ENCODE data around the gene ASB7. TPM values are rescaled to one million over a fixed set of nuclear protein-coding genes. Genes with fewer than 3 reads are reported as not detected.

Gene ASB7
- total and polyA plus RNA-seq, 4 donors: 3.3 to 18.3 (median 10.9) TPM

DNA sequence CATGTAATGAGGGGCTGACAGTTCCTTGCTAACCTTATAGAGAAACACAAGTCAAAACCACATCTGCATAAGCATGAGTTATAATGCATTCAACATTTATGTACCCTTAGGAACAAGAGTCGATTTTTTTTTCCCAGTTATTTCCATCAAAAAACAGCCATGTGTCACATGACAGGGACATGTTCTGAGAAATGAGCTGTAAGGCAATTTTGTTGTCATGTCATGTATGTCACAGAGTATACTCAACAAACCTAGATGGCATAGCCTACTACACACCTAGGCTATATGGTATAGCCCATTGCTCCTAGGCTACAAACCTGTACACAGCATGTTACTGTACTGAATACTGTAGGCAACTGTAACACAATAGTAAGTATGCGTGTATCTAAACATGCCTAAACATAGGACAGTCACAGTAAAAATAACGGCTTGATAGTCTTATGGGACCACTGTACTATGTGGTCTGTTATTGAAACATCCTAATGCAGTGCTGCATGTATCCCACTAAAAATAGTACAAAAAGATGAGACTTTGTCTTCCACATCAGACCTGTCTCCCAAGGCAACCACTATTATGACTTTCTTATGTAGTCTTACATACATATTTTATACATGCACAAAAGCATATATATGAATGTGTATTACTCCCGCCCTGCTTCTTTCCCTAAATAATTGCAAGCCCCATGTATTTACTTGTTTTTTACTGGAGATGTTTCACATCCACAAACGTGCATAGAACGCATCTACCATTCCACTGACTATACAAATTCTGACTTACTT, 35.4 kb upstream of the ASB7 start:
- Histone ChIP-seq H3K4me3 (no peak overlapping the region), H3K27ac (ENCODE audit: low read depth in 1 of 2, low read length in 1 of 2) (no peak overlapping the region), H3K27me3 (ENCODE audit: control insufficient read depth in 3 of 3, insufficient read depth in 3 of 3, low read length in 2 of 3) (no peaks in the 10 kb centered on the region), H3K4me1 (ENCODE audit: control insufficient read depth in 5 of 5, insufficient read depth in 5 of 5, low read length in 5 of 5) (peaks cover 0 to 15% (median 7%) of the 10 kb centered on the region in 5 donors), H3K9me3 (ENCODE audit: control insufficient read depth in 4 of 4, insufficient read depth in 3 of 4, low read length in 3 of 4) (no peaks in the 10 kb centered on the region), H3K36me3 (ENCODE audit: control insufficient read depth in 4 of 4, insufficient read depth in 4 of 4, low read length in 4 of 4) (peaks cover 0 to 12% (median 8%) of the 10 kb centered on the region in 4 donors), H3K9ac (ENCODE audit: insufficient read depth in 1 of 2, low read length in 2 of 2) (no peak overlapping the region)
- no peak for ATAC-seq (ENCODE audit: insufficient read depth, low FRiP score)
- DNase-seq: no peak
- TF ChIP-seq, protein P1, sequence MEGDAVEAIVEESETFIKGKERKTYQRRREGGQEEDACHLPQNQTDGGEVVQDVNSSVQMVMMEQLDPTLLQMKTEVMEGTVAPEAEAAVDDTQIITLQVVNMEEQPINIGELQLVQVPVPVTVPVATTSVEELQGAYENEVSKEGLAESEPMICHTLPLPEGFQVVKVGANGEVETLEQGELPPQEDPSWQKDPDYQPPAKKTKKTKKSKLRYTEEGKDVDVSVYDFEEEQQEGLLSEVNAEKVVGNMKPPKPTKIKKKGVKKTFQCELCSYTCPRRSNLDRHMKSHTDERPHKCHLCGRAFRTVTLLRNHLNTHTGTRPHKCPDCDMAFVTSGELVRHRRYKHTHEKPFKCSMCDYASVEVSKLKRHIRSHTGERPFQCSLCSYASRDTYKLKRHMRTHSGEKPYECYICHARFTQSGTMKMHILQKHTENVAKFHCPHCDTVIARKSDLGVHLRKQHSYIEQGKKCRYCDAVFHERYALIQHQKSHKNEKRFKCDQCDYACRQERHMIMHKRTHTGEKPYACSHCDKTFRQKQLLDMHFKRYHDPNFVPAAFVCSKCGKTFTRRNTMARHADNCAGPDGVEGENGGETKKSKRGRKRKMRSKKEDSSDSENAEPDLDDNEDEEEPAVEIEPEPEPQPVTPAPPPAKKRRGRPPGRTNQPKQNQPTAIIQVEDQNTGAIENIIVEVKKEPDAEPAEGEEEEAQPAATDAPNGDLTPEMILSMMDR (IDR thresholded peaks at IDR 0.05; ENCODE audit: control extremely low read depth, extremely low read depth): no peak
- 97 to 99% methylated on average over 6 of the region's 6 CpGs for WGBS, 2 donors

DNA sequence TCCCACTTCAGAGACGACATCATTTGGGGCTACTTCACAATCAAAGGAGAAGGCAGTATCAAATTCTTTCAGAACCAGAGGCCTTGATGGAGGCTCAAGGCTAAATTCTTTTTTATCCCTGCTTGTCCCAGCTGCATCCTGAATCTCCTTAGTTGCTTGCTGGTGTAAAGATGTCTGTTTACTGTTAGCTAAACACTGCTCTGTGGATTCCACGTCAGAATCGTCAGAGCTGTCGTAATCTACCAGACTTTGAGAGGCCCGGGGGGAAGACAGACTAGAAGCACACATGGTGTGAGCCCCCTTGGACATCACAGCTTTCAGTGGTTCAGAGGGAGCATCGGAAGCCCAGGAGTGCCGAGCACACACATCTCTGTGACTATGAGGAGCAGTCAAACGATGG, 33.0 kb upstream of the ASB7 start:
- 76 to 79% methylated on average over 8 of the region's 8 CpGs for WGBS, 2 donors
- TF ChIP-seq, protein P1 (IDR thresholded peaks at IDR 0.05; ENCODE audit: control extremely low read depth, extremely low read depth): no peak
- DNase-seq: peak in 1 of 3 donors; percentile 10
- Histone ChIP-seq H3K4me3 (no peak overlapping the region), H3K36me3 (ENCODE audit: control insufficient read depth in 4 of 4, insufficient read depth in 4 of 4, low read length in 4 of 4) (peaks cover 4 to 16% (median 10%) of the 10 kb centered on the region in 4 donors), H3K9me3 (ENCODE audit: control insufficient read depth in 4 of 4, insufficient read depth in 3 of 4, low read length in 3 of 4) (no peaks in the 10 kb centered on the region), H3K9ac (ENCODE audit: insufficient read depth in 1 of 2, low read length in 2 of 2) (no peak overlapping the region), H3K27ac (ENCODE audit: low read depth in 1 of 2, low read length in 1 of 2) (no peak overlapping the region), H3K27me3 (ENCODE audit: control insufficient read depth in 3 of 3, insufficient read depth in 3 of 3, low read length in 2 of 3) (no peaks in the 10 kb centered on the region), H3K4me1 (ENCODE audit: control insufficient read depth in 5 of 5, insufficient read depth in 5 of 5, low read length in 5 of 5) (peaks cover 0 to 19% (median 7%) of the 10 kb centered on the region in 5 donors)
- no peak for ATAC-seq (ENCODE audit: insufficient read depth, low FRiP score)

DNA sequence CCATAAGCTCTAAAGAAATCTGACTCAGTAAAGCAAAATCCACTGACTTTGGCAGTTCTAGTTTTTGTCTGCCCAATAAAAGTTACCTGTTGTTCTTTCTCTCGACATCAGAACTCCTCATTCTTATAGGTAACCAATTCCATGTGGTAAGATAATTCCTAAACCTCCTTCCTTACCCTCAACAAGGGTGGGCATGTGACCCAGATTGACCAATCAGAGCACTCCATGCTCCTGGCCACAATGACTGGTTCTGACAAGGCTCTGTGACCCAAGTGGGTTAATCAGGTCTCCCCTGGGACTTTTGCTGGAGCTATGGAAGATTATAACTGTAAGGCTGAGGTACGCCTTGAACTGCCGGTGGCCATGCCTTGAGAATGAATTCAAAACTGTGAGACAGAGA, 32.1 kb upstream of the ASB7 start:
- peaks cover 4 to 16% (median 10%) of the 10 kb centered on the region in 4 donors for H3K36me3 ChIP-seq (ENCODE audit: control insufficient read depth in 4 of 4, insufficient read depth in 4 of 4, low read length in 4 of 4)
- 96 to 97% methylated on average over 3 of the region's 3 CpGs for WGBS, 2 donors

More for the DNA sequence above, 32.1 kb upstream of the ASB7 start:
- TF ChIP-seq, protein P1 (IDR thresholded peaks at IDR 0.05; ENCODE audit: control extremely low read depth, extremely low read depth): no peak
- no peaks in the 10 kb centered on the region for H3K9me3 ChIP-seq (ENCODE audit: control insufficient read depth in 4 of 4, insufficient read depth in 3 of 4, low read length in 3 of 4)
- no peak overlapping the region for H3K27ac ChIP-seq (ENCODE audit: low read depth in 1 of 2, low read length in 1 of 2)
- H3K27me3 ChIP-seq (ENCODE audit: control insufficient read depth in 3 of 3, insufficient read depth in 3 of 3, low read length in 2 of 3): no peaks in the 10 kb centered on the region
- no peak overlapping the region for H3K4me3 ChIP-seq
- no peak for ATAC-seq (ENCODE audit: insufficient read depth, low FRiP score)
- H3K9ac ChIP-seq (ENCODE audit: insufficient read depth in 1 of 2, low read length in 2 of 2): no peak overlapping the region
- H3K4me1 ChIP-seq (ENCODE audit: control insufficient read depth in 5 of 5, insufficient read depth in 5 of 5, low read length in 5 of 5): peaks cover 0 to 19% (median 7%) of the 10 kb centered on the region in 5 donors
- no peak for DNase-seq
